HG02623 (cell line): Measurements from ENCODE around the gene PYCR2.

Source experiments
- ATAC-seq: cut with Tn5 transposase; IDR thresholded peaks from one replicate; pipeline ENCODE4 v1.9.1; 2021; ENCODE audit warnings: moderate library complexity; ENCODE audit not compliant: unreplicated experiment

The PYCR2 gene

DNA sequence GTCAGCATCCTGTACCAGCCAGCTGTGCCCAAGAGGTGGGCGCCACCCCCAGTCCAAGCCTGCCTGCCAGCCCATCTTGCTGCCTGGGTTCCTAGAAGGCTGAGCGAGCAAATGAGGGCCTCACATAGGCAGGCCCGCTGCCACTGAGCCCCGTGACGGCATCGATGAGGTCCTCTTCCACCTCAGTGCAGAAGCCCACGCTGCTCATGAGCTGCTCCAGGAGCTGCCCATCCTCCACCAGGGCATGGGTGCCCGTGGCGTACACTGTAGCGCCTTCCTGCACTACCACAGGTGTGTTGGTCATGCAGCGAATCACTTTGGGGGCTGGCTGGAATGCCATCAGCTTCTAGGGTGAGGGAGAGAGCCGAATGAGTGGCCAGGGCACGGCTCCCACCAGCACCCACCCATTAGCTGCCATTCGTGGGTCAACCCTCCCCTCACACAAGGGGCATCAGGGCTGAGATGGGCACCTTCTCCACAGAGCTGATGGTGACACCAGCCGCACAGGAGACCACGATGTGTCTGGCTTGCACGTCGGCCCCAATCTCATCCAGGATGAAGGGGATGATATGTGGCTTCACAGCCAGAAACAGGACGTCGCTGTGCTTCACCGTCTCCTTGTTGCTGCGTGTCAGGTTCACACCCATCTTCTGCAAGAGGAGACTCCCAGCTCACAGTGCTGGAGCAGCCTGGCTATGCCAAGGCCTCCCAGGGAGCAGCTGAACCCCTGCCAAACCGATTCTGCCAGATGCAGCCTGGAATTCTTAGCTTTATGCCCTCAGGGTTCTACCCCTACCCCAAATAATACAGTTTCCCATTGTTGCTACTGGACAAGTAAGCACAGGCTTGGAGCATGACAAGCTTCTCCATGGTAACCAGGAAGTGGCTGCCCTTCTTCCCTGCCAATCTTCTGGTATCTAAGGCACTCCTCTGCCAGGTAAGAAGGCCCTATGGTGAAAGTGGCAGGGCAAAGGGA lies 2.0 kb downstream of the PYCR2 start:
- ATAC-seq, result no peak

DNA sequence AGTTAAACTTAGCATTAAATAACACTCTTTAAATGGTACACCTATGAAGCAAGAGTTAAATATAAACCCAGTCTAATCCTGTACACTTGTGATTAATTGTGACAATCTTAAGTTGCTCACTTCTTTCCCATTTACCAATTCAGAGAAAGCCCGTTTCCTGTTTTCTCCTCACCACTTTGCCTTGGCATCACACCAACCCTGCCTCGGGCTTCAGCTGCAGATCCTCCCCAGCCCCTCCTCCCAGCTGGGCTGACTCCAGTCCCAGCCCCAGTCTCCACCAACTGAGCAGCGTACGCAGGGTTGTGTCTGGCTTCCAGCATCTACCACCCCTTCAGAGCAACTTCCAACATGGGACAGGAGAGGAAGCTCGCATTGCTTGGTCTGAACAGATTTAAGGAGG lies 4.1 kb downstream of the PYCR2 start:
- ATAC-seq, result no peak

DNA sequence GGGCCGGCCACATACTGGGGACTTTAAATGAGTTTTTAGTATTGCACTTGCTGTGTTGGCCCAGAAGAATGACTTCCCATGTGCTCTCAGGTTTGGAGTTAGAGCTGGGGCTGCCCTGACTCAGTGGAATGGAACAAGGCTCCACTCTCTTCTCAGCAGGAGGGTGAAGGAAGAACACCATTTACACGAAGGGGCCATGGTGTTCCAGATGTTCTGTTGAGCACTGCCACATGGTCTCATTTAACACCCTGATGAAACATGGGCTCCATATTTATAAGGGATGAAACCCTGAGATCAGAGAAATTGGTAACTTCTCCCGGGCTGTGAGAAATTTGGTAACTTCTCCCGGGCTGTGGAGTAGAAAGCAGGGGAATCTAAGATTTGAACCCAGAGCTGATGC lies 5.8 kb downstream of the PYCR2 start:
- no peak for ATAC-seq

DNA sequence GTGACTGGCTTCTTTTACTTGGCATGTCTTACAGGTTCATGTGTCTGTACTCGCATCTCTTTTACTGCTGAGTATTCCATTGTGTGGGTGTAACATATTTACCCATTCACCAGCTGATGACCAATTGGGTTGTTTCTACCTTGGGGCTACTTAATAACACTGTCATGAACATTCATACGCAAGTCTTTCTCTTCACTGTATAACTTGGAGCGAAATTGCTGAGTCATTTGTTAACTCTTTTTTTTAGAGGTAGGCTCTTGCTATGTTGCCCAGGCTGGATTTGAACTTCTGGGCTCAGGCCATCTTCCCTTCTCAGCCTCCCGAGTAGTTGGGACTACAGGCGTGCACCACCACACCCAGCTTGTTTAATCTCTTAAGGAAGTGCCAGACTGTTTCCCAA lies 6.5 kb downstream of the PYCR2 start:
- ATAC-seq, result no peak

DNA sequence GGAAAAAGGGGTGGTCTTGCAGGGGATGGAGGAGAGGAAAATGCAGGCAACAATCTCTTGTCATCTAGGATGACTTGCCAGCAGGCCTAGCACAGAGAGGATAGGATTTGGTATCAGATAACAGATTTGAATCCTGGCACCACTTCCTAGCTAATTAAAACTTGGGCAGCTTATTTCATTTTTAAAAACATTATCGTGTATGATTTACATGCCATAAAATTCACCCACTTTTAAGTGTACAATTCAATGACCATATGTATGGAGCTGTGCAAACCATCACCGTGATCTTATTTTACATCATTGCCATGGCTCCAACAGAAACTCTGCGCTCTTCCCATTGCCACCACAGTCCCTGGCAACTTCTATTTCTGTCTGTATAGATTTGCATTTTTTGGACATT lies 6.9 kb downstream of the PYCR2 start:
- ATAC-seq, result no peak

GRCh38 chr1:225915538-225915991 lies 8.5 kb downstream of the PYCR2 start:
- no peak for ATAC-seq

DNA sequence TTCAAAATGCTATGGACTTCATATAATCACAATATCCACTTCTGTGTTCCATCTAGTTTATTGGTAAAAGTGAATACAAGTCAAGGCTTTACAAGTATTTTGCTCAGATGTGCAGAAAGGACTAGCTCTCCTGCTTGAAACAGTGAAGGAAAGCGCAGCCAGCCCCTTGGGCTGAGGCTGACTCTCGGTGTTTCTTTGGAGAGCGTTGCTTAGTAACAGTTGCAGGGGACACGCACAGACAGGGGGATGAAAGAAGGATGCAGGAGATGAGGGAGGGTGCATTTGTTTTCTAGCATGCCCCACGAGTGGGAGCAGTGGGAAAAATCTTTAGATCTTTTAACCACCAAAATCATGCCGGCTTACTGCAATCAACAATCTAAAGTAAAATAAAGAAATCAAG lies 9.1 kb downstream of the PYCR2 start:
- ATAC-seq, result no peak

GRCh38 chr1:225914391-225914790 lies 9.7 kb downstream of the PYCR2 start:
- no peak for ATAC-seq

GRCh38 chr1:225911191-225912130 lies 12.6 kb downstream of the PYCR2 start:
- ATAC-seq, result no peak

DNA sequence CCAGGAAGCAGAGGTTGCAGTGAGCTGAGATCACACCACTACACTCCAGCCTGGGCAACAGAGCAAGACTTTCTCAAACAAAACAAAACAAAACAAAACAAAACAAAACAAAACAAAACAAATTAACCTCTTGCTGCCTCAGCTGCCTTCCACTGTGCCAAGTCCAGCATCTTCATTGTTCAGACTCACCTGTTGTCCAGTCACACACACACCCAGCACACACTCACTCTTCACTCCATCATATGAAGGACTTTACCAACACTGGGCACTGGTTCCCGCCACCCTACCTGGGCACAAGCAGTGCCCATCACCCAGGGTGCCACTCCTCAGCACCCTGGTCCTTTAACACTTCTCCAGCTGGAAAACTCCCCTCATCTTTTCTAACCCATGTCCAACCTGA lies 14.6 kb downstream of the PYCR2 start:
- ATAC-seq, result no peak

DNA sequence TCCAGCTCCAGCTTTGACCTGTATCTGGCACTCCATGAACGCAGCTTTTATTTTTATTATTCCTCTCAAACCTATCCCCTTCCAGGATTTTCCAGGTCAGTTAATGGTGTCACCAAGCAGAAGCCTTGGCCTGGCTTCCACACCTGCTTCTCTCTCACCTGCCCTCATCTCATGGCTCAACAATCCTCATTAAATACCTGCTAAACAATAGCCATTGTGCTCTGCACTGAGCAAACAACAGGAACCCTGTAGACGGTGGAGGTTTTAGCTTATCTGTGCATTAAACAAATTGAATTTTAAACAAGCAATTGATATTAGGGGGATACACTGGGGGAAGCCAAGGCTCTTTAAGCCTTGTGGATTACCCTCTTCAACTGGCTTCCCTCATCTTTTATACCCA lies 15.3 kb downstream of the PYCR2 start:
- ATAC-seq, result no peak

GRCh38 chr1:225908013-225908640 lies 15.9 kb downstream of the PYCR2 start:
- no peak for ATAC-seq

DNA sequence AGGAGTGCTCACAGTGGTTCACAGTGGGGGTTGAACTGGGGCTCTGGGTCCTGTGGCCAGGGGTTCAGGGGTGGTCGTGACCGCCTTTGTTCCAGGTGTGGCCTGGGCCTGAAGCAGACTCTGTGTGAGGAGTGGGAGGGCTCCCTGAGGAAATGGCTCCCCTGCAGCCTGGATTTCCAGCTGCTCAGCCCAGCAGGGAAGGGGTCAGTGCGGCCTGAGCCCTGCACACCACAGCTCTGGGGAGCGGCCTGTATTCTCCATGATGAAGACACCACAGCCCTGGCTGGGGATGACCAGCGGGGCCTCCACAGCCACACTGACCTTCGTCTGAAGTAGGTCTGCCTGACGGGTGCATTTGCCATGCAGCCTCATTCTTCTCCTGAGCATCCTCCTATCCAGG lies 16.7 kb downstream of the PYCR2 start:
- no peak for ATAC-seq

DNA sequence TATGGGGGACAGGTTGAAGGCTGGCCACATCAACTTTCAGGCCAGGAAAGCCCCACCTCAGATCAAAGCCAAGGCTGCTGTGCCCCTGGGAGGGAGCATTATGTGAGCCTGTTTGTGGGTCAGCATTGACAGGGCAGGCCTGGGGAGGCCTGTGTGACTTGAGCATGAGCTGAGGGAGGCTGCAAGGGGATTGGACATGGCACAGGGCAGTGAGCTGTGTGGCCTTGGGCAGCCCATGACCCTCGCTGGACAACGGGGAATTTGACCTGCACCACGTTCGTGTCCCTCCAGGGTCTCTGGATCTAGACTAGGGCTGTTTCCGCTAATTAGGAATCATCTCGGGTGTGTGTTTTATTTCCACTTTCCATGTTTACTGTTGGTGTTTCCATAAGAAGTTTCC lies 17.6 kb downstream of the PYCR2 start:
- ATAC-seq, result no peak

DNA sequence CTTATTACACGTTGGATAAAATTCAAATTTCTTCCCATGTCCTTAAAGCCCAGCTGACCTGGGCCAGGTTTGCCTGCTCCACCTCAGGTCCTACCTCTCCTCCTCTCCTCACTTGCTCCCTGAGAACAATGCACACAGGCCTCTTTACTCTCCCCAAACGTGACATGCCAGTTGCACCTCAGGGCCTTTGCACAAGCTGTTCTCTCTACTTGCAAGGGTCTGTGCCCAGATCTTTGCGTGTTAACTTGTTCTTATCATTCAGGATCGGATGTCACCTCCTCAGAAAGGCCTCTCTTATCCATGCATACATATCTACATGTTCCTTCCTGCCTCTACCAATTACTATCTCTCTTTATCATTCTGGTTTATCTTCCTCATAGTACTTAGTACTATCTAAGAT lies 20.4 kb downstream of the PYCR2 start:
- no peak for ATAC-seq

DNA sequence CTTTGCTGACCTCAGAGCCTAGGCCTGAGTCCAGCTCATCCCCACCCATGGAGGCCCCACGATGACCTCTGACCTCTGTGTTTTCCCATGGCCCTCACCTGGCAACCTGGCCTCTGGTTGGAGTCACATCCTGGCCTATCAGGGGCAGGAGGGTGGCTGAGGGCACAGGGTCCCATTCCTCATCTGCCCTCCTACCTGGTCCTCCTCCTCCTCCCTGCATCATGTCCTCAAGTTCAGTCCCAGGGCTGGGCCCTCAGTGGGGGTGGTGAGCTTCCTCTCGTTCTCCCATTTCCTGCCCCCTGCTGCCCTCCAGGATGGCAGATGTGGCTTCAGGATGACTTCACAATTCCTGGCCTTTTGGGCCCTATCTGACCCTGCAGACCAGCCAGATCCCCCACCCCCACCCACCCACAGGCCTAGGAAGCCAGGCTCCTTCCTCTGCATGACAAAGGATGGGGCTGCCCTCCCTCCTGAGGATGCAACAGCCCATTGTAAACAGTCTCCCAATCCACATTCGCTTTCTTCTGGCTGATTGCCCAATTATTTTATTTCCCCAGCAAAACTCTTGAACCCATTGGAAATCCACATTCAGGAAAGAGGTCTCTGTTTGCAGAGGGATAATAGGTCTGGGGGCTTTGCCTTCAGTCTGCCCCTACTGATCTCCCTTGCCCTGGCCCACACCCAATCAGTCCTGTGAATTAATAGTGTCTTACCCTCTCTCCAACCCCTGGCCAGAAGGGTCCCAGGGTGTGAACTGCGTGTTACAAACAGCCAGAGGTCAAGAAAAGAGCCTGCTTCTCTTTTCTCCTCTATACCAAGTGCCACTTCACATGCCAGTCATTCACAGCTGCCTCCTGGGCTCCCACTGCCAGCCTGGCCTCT lies 24.8 kb downstream of the PYCR2 start:
- no peak for ATAC-seq

DNA sequence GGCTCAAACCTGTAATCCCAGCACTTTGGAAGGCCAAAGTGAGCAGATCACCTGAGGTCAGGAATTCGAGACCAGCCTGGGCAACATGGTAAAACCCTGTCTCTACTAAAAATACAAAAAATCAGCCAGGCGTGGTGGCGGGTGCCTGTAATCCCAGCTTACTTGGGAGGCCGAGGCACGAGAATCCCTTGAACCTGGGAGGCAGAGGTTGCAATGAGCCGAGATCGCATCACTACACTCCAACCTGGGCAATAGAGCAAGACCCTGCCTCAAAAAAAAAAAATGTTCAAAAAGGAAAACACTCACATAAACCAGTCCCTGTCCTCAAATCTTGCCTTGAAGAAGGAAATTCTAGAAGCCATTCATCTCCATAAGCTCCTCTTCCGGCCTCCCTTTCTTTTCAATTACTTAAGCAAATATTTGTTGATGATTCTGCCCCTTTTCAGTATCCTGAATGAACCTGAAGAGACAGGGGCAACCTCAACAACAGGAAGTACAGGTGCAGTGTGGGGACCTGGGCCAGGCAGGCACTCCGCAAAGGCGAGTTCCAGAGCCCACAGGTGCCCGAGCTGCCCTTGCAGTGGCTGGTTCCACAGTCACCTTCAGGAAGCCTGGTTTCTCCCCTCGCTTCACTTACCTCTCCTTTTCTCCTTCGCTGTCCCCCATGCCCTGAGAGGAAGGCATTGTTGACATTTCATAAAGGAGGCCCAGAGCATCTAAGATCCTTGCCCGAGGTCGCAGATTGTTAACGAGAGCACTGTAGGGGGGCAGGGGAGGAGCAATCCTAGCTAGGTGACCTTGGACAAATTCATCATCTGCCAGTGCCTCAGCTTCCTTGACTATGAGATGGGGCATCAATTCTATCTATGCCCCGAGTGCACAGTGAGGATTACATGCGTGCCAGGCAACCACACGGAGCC lies 26.2 kb downstream of the PYCR2 start:
- no peak for ATAC-seq

GRCh38 chr1:225896937-225897549 lies 27.0 kb downstream of the PYCR2 start:
- ATAC-seq, result peak; percentile 100

- no peak for ATAC-seq
Observed at GRCh38 chr1:225896494-225896893, 27.6 kb downstream of the PYCR2 start.
